NK-92 (cell line): Measurements from ENCODE around the gene COG4.

Source experiments
- DNase-seq: peaks from one replicate; lab custom pipeline; 2025; ENCODE audit not compliant: unreplicated experiment; lab: John Stamatoyannopoulos, UW

Gene COG4

GRCh38 chr16:70434484-70435260, 88.7 kb downstream of the COG4 start:
- DNase-seq: no peak

- no peak for DNase-seq
Measured at GRCh38 chr16:70433458-70434103, 89.8 kb downstream of the COG4 start.

- no peak for DNase-seq
Measured at GRCh38 chr16:70432723-70433457, 90.5 kb downstream of the COG4 start.

GRCh38 chr16:70432356-70432722, 91.0 kb downstream of the COG4 start:
- DNase-seq: no peak

- no peak for DNase-seq
Measured at GRCh38 chr16:70430667-70431536, 92.5 kb downstream of the COG4 start.
